Retinal pigment epithelial cell (primary cell): ENCODE data around the gene FCRL5.

Experiments used
- DNase-seq: peaks from one replicate; pipeline ENCODE4 v3.0.0-alpha.2; 2010; ENCODE audit warnings: low read depth
- H3K4me3 ChIP-seq: 2 replicates; pipeline ENCODE4 v1.5.1; 2011; ENCODE audit warnings: mild to moderate bottlenecking, low read length, control low read depth, moderate library complexity
- TF ChIP-seq, protein P1 (sequence below): conservative IDR thresholded peaks from 2 replicates; pipeline ENCODE4 v1.5.1; 2011; ENCODE audit warnings: low read depth, low read length, control low read depth, inconsistent platforms

The FCRL5 gene

DNA sequence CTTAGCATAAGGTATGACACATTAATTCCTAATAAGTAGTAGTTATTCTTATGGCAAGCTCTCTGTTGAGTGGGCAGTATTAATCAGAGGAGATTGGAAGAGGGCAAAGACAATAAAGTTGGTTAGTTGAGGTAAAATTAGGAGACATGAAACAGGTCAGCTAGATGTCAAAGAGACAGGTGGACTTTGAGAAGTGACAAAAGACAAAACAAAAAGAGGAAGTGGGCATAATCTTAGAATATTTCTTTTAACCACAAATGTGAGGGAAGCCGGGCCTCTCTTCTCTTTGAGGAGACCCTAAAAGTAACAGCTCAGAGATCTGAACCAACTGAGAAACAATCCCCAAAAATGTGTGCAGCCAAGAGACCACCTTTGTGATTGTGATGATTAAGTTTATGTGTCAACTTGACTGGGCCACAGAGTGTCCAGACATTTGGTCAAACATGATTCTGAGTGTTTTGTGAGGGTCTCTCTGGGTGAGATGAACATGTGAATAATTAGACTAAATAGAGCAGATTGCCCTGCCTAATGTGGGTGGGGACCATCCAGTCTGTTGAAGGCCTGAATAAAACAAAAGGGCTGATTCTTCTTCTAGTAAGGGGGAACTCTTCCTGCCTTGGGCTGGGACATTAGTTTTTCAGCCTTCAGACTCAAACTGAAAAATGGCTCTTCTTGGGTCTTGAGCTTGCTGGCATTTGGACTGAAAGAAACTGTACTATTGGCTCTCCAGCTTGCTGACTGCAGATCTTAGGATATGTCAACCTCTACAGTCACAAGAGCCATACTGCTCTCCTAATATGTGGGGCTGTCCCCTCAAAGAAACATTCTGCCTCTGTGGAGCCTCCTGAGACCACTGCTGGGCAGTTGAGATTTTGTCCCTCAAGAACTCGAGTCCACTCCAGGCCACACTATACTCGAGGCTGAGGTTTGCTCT lies 40.0 kb downstream of the FCRL5 start:
- H3K4me3 ChIP-seq: no peak overlapping the region
- TF ChIP-seq, protein P1, sequence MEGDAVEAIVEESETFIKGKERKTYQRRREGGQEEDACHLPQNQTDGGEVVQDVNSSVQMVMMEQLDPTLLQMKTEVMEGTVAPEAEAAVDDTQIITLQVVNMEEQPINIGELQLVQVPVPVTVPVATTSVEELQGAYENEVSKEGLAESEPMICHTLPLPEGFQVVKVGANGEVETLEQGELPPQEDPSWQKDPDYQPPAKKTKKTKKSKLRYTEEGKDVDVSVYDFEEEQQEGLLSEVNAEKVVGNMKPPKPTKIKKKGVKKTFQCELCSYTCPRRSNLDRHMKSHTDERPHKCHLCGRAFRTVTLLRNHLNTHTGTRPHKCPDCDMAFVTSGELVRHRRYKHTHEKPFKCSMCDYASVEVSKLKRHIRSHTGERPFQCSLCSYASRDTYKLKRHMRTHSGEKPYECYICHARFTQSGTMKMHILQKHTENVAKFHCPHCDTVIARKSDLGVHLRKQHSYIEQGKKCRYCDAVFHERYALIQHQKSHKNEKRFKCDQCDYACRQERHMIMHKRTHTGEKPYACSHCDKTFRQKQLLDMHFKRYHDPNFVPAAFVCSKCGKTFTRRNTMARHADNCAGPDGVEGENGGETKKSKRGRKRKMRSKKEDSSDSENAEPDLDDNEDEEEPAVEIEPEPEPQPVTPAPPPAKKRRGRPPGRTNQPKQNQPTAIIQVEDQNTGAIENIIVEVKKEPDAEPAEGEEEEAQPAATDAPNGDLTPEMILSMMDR: no peak
- no peak for DNase-seq

DNA sequence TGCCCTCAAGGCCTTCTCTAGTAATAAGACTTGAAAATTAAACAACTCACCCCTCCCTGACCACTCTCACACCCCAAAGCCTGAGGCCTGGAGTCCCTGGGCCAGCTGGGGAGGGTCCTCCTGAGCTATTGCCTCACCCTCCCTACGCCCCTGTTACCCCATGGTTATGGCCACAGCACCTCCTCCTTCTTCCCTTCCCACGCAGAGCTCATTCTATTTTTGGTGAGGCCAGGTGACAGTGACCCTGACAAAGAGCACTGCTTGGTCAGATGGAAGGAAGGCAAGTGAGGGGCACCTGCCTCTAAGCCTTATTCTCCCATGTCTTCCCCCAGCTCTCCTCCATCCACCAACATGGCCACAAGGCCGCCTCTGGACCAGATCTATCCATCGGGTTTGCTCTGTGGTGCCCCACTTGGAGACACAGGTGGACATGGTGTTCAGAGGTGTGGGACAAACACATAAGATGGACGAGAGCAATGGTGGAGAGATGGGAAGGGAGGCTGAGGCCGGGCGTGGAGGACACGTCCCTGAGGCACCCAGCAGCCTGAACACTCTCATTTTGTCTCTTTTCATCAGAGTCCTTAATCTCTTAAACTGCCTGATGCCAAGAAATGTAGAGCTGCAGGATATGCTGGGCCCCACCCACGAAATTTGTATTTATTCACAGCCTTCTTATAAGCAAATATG lies 42.6 kb downstream of the FCRL5 start:
- no peak overlapping the region for H3K4me3 ChIP-seq
- TF ChIP-seq, protein P1: no peak
- no peak for DNase-seq

DNA sequence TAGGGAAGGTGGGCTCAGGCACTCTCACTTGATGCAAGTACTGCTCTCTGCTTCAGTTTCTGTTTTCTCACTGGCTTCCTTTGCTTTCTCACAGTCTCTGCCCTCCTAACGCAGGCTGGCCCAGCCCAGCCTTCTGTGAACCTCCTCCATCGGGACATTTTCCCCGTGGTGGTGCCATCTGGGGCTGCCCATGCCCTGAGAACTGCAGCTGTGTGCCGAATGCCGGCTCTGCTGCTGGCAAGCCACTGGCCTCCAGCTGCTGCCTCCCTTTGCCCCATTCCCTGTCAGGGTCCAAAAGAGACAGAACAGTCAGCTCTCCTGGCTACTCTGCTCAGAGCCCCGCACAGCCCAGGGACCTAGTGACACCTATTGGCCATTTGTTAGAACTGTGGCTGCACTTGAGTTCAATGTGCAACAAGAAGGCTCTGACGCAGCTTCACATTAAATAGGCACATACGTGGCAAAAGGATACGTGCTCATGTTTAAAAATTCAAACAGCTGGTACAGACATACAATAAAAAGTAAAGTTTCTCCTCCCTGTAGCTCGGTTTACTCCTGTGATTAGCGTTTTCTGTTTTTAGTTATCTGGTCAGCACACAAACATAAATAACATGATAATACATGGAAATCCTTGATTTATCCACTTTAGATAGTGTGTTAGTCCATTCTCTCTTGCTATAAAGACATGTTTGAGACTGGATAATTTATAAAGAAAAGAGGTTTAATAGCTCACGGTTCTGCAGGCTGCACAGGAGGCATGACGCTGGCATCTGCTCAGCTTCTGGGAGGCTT lies 46.6 kb downstream of the FCRL5 start:
- TF ChIP-seq, protein P1: peak; percentile 86
- no peak overlapping the region for H3K4me3 ChIP-seq
- DNase-seq: no peak

DNA sequence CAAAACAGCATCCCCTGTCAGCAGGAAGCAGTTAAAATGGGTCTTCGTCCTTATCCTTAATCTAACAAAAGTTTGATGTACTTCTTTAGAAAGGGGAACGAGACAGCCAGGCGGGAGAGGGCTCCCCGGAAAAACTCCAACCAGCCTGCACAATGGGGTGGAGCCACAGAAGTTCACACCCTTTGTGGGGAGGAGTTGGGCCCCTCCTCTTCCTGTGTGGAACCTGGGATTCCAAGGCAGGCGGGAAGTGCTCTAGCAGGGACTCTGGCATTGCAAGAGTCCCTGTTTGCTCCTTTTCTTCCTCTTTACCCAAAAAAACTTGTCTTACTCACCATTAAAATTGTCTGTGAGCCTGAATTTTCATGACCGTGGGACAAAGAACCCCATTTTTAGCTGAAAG lies 47.7 kb downstream of the FCRL5 start:
- TF ChIP-seq, protein P1: no peak
- no peak for DNase-seq
- H3K4me3 ChIP-seq: no peak overlapping the region

DNA sequence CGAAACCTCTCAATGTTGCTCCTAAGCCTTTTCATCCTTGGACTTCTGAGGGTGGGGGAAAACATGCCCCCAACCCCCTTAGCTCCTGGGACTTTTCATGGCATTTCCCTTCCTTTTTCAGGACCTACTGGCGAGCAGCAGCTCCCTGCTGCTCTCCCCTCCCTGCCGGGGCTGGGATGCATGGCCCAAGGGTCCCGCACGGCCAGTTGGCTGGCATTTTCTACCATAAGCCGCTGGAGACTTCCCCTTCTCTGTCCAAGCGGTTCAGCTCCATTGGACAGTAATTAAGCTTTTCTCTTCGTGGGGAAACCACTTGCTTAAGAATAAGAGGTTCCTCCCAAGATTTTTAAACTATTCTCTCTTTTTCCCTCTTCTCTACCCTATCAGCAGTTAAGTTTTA lies 52.8 kb downstream of the FCRL5 start:
- TF ChIP-seq, protein P1: no peak
- no peak for DNase-seq

DNA sequence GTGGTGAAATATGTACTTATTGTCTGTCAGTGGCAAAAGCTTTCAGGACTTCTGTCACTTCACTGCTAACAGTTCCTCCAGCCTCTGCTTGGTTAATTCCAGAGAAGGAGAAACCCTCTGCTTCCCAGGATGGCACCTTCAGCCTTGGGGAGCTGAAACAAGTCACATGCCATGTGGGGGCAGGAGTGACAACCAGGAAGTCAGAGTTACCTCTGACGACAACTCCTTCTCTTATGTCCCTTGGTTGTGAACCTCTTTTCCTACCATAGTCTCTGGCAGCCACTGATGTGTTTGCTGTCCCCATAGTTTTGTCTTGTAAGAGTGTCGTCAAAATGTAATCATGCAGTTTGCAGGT lies 53.6 kb downstream of the FCRL5 start:
- TF ChIP-seq, protein P1: no peak
- DNase-seq: no peak
- H3K4me3 ChIP-seq: no peak overlapping the region

More for the DNA sequence above, 52.8 kb downstream of the FCRL5 start:
- no peak overlapping the region for H3K4me3 ChIP-seq
